ENCODE results near the gene CCDC14.
A peak's percentile ranks its signal among the peaks of the same experiment; 100 is the strongest.
"Not testable (repeated sequence)": the region's sequence is repeated elsewhere in the genome, so short reads cannot be mapped to it uniquely, and the experiment has no call there.

The CCDC14 gene

GRCh38 chr3:123979525-123980501 is 18.8 kb upstream of the CCDC14 start:
- not testable (repeated sequence) for H3K4me1 Mint-ChIP-seq (ENCODE audit: low read depth); H3K27ac Mint-ChIP-seq; H3K4me3 Mint-ChIP-seq; H3K36me3 Mint-ChIP-seq (ENCODE audit: low read depth); H3K9me3 Mint-ChIP-seq
- H3K27me3 Mint-ChIP-seq: peaks cover 53% of the 10 kb centered on the region
- peak; percentile 42 for DNase-seq

- H3K4me3 Mint-ChIP-seq, DNase-seq: not testable (repeated sequence)
- peaks cover 42% of the 10 kb centered on the region for H3K27me3 Mint-ChIP-seq
These were observed 15.9 kb upstream of the CCDC14 start for GRCh38 chr3:123976904-123977303.

GRCh38 chr3:123976181-123976898 is 15.3 kb upstream of the CCDC14 start:
- not testable (repeated sequence) for H3K4me3 Mint-ChIP-seq; H3K36me3 Mint-ChIP-seq (ENCODE audit: low read depth); H3K27ac Mint-ChIP-seq; H3K4me1 Mint-ChIP-seq (ENCODE audit: low read depth); H3K9me3 Mint-ChIP-seq; DNase-seq
- peaks cover 41% of the 10 kb centered on the region for H3K27me3 Mint-ChIP-seq

More at GRCh38 chr3:123976904-123977303, 15.9 kb upstream of the CCDC14 start:
- H3K36me3 Mint-ChIP-seq (ENCODE audit: low read depth); H3K27ac Mint-ChIP-seq; H3K9me3 Mint-ChIP-seq; H3K4me1 Mint-ChIP-seq (ENCODE audit: low read depth): not testable (repeated sequence)

GRCh38 chr3:123975030-123975429 is 14.0 kb upstream of the CCDC14 start:
- H3K4me3 Mint-ChIP-seq, H3K27ac Mint-ChIP-seq: not testable (repeated sequence)

GRCh38 chr3:123971406-123971805 is 10.4 kb upstream of the CCDC14 start:
- DNase-seq: no peak
- peaks cover 39% of the 10 kb centered on the region for H3K27me3 Mint-ChIP-seq

More at GRCh38 chr3:123975030-123975429, 14.0 kb upstream of the CCDC14 start:
- DNase-seq; H3K9me3 Mint-ChIP-seq; H3K36me3 Mint-ChIP-seq (ENCODE audit: low read depth); H3K4me1 Mint-ChIP-seq (ENCODE audit: low read depth): not testable (repeated sequence)
- H3K27me3 Mint-ChIP-seq: peaks cover 31% of the 10 kb centered on the region

GRCh38 chr3:123967260-123967659 is 6.2 kb upstream of the CCDC14 start:
- H3K27ac Mint-ChIP-seq; DNase-seq; H3K4me1 Mint-ChIP-seq (ENCODE audit: low read depth); H3K9me3 Mint-ChIP-seq; H3K36me3 Mint-ChIP-seq (ENCODE audit: low read depth); H3K4me3 Mint-ChIP-seq: not testable (repeated sequence)
- H3K27me3 Mint-ChIP-seq: peaks cover 37% of the 10 kb centered on the region

More at GRCh38 chr3:123971406-123971805, 10.4 kb upstream of the CCDC14 start:
- Mint-ChIP-seq H3K4me3 (no peak overlapping the region), H3K36me3 (ENCODE audit: low read depth) (no peaks in the 10 kb centered on the region), H3K27ac (no peak overlapping the region), H3K4me1 (ENCODE audit: low read depth) (no peaks in the 10 kb centered on the region), H3K9me3 (no peaks in the 10 kb centered on the region)

GRCh38 chr3:123966799-123967198 is 5.8 kb upstream of the CCDC14 start:
- H3K36me3 Mint-ChIP-seq (ENCODE audit: low read depth); H3K9me3 Mint-ChIP-seq; H3K4me3 Mint-ChIP-seq; H3K4me1 Mint-ChIP-seq (ENCODE audit: low read depth); DNase-seq; H3K27ac Mint-ChIP-seq: not testable (repeated sequence)
- peaks cover 36% of the 10 kb centered on the region for H3K27me3 Mint-ChIP-seq

- H3K27ac Mint-ChIP-seq: not testable (repeated sequence)
- H3K36me3 Mint-ChIP-seq (ENCODE audit: low read depth): peaks cover 11% of the 10 kb centered on the region
These were observed 3.8 kb upstream of the CCDC14 start for GRCh38 chr3:123964793-123965192.

GRCh38 chr3:123961508-123961856 is 453 bp upstream of the CCDC14 start:
- Mint-ChIP-seq H3K27me3 (peaks cover 7% of the 10 kb centered on the region), H3K27ac (peak overlapping the region; percentile 94), H3K36me3 (ENCODE audit: low read depth) (peaks cover 17% of the 10 kb centered on the region), H3K4me1 (ENCODE audit: low read depth) (peaks cover 29% of the 10 kb centered on the region), H3K4me3 (peak overlapping the region; percentile 95), H3K9me3 (no peaks in the 10 kb centered on the region)
- DNase-seq: no peak

More at GRCh38 chr3:123964793-123965192, 3.8 kb upstream of the CCDC14 start:
- H3K9me3 Mint-ChIP-seq, H3K4me3 Mint-ChIP-seq, DNase-seq: not testable (repeated sequence)
- peaks cover 10% of the 10 kb centered on the region for H3K4me1 Mint-ChIP-seq (ENCODE audit: low read depth)
- H3K27me3 Mint-ChIP-seq: peaks cover 29% of the 10 kb centered on the region

GRCh38 chr3:123953735-123954134 is 7.3 kb downstream of the CCDC14 start:
- no peak for DNase-seq
- Mint-ChIP-seq H3K36me3 (ENCODE audit: low read depth) (peaks cover 67% of the 10 kb centered on the region), H3K4me3 (no peak overlapping the region), H3K27me3 (no peaks in the 10 kb centered on the region), H3K4me1 (ENCODE audit: low read depth) (peaks cover 10% of the 10 kb centered on the region), H3K9me3 (no peaks in the 10 kb centered on the region), H3K27ac (no peak overlapping the region)

GRCh38 chr3:123952844-123953520 is 8.0 kb downstream of the CCDC14 start:
- H3K4me1 Mint-ChIP-seq (ENCODE audit: low read depth): peaks cover 3% of the 10 kb centered on the region
- peaks cover 74% of the 10 kb centered on the region for H3K36me3 Mint-ChIP-seq (ENCODE audit: low read depth)
- DNase-seq: no peak
- H3K27ac Mint-ChIP-seq: no peak overlapping the region
- no peaks in the 10 kb centered on the region for H3K27me3 Mint-ChIP-seq
- H3K9me3 Mint-ChIP-seq: no peaks in the 10 kb centered on the region
- no peak overlapping the region for H3K4me3 Mint-ChIP-seq

- peaks cover 78% of the 10 kb centered on the region for H3K36me3 Mint-ChIP-seq (ENCODE audit: low read depth)
- no peaks in the 10 kb centered on the region for H3K9me3 Mint-ChIP-seq
These were observed 9.2 kb downstream of the CCDC14 start for GRCh38 chr3:123951522-123952447.

GRCh38 chr3:123949641-123950040 is 11.4 kb downstream of the CCDC14 start:
- peaks cover 82% of the 10 kb centered on the region for H3K36me3 Mint-ChIP-seq (ENCODE audit: low read depth)

More at GRCh38 chr3:123951522-123952447, 9.2 kb downstream of the CCDC14 start:
- Mint-ChIP-seq H3K27ac (no peak overlapping the region), H3K4me1 (ENCODE audit: low read depth) (no peaks in the 10 kb centered on the region), H3K27me3 (no peaks in the 10 kb centered on the region), H3K4me3 (no peak overlapping the region)
- no peak for DNase-seq

More at GRCh38 chr3:123949641-123950040, 11.4 kb downstream of the CCDC14 start:
- no peaks in the 10 kb centered on the region for H3K9me3 Mint-ChIP-seq
- DNase-seq: no peak
- H3K4me1 Mint-ChIP-seq (ENCODE audit: low read depth): no peaks in the 10 kb centered on the region
- no peaks in the 10 kb centered on the region for H3K27me3 Mint-ChIP-seq
- H3K27ac Mint-ChIP-seq: no peak overlapping the region
- no peak overlapping the region for H3K4me3 Mint-ChIP-seq
